Tracheal epithelial cell (primary cell): ENCODE measurements around the gene ISCU. TPM values are rescaled to one million over a fixed set of nuclear protein-coding genes. Genes with fewer than 3 reads are reported as not detected.

Experiments
- total RNA-seq: library from RNA; depleted of rRNA; stranded (reverse); fragments of >200 nt; gene quantifications from 2 replicates; pipeline ENCODE4 v1.2.1, GENCODE V29; 2014

Gene ISCU
- total RNA-seq: 84.6 and 165 TPM in 2 replicates

GRCh38 chr12:108562348-108563135, at the start of gene ISCU:
Gene ISCU (plus strand): TSS chr12:108562596. CDS start chr12:108562623, 27 bp downstream.

GRCh38 chr12:108514973-108515814, 47.2 kb upstream of the ISCU start, which contains the start of gene FICD:
Gene FICD (plus strand): TSS chr12:108515277. CDS start chr12:108516973, 1,696 bp downstream.

DNA sequence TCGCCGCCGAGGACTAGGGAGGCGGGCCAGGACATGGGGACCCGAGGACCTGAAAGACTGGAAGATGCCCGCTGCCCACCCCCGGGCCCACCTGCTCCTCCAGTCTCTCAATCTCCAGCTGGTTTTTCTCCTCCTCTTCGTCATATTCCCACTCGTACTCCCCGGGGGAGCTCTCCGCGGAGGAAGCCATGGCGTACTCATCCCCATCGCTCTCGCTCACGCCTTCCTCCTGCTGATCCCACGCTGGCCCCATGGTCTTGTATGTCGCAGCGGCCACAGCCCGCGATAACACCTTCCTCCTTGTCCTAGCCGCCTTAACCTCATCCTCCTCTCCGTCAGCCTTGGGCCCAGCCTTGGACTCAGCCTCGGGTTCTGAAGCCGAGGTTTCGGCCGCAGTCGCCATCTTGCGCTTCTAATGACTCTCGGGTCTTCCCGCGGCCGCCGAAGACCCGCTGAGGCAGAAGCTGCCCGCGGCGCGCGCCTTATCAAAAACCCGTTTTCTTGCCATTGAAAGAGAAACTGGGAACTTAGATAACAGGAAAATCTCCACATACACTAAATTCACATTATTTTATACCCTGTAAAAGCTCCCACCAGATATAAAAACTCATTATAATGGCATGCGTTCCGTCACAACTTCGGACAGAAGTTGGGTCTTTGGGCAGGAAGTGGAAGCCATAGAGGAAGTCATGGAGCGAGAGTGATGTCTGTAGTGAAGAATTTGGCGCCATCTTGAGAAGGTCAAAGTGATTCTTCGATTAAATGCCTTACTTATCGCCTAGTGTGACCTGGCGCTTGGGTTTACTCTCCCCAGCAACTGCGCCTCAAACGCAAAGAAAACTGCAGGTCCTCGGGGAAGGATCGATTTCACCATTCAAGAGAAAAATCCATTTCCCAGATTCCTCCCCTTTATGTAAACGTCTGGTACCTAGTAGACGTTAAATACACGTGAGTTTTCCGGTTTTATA, 1.4 kb upstream of the ISCU start, which contains the start of gene SART3:
SART3 (minus strand) TSS at position 422 of the 968 bp plus-strand sequence; CDS start at position 403, 19 bp downstream.

GRCh38 chr12:108597559-108598471, 35.4 kb downstream of the ISCU start, which contains the start of gene TMEM119:
Gene TMEM119 (minus strand): TSS chr12:108598084. CDS start chr12:108592383, 5,701 bp downstream.

Other genes with a start within 250 kb of the ISCU start
- not detected in 2 replicates for gene CMKLR1, start 223.3 kb upstream of the ISCU start, total RNA-seq
- 1.9 and 7.5 TPM in 2 replicates for gene FICD, start 47.3 kb upstream of the ISCU start, total RNA-seq
- gene SART3, start 1.4 kb upstream of the ISCU start, total RNA-seq: 34.7 and 35.9 TPM in 2 replicates
- 0.96 TPM in 1 of 2 replicates, not detected in the other for gene TMEM119, start 35.5 kb downstream of the ISCU start, total RNA-seq
- gene SELPLG, start 71.3 kb downstream of the ISCU start, total RNA-seq: 0.24 TPM in 1 of 2 replicates, not detected in the other
- gene CORO1C, start 168.9 kb downstream of the ISCU start, total RNA-seq: 119 and 168 TPM in 2 replicates